Measurements from ENCODE around the gene ABCB1.

Gene ABCB1

GRCh38 chr7:87600130-87601124 lies at the start of gene ABCB1:
ABCB1 (minus strand) TSS chr7:87600884; CDS start chr7:87600184, 700 bp downstream.
- DNase-seq = no peak

- DNase-seq = no peak
These were observed 47.6 kb upstream of the ABCB1 start for GRCh38 chr7:87648316-87648715.

GRCh38 chr7:87645446-87645845 lies 44.8 kb upstream of the ABCB1 start:
- no peak for DNase-seq

GRCh38 chr7:87635921-87636320 lies 35.2 kb upstream of the ABCB1 start:
- no peak for DNase-seq

GRCh38 chr7:87628780-87629569 lies 28.3 kb upstream of the ABCB1 start:
- DNase-seq = no peak

GRCh38 chr7:87627634-87627994 lies 26.9 kb upstream of the ABCB1 start:
- DNase-seq = no peak

GRCh38 chr7:87625101-87625500 lies 24.4 kb upstream of the ABCB1 start:
- DNase-seq = no peak

GRCh38 chr7:87624628-87625027 lies 23.9 kb upstream of the ABCB1 start:
- no peak for DNase-seq

GRCh38 chr7:87615197-87615596 lies 14.5 kb upstream of the ABCB1 start:
- DNase-seq = no peak

GRCh38 chr7:87609916-87610315 lies 9.2 kb upstream of the ABCB1 start:
- DNase-seq = no peak

GRCh38 chr7:87608431-87608830 lies 7.7 kb upstream of the ABCB1 start:
- no peak for DNase-seq

- DNase-seq = no peak
These were observed 3.6 kb upstream of the ABCB1 start for GRCh38 chr7:87604264-87604663.

GRCh38 chr7:87599336-87599735 lies 1.3 kb downstream of the ABCB1 start:
- DNase-seq = no peak

- DNase-seq = no peak
These were observed 2.3 kb downstream of the ABCB1 start for GRCh38 chr7:87598234-87599009.

- DNase-seq = no peak
These were observed 4.0 kb downstream of the ABCB1 start for GRCh38 chr7:87596696-87597095.

- no peak for DNase-seq
These were observed 4.5 kb downstream of the ABCB1 start for GRCh38 chr7:87596136-87596535.

GRCh38 chr7:87592300-87592699 lies 8.4 kb downstream of the ABCB1 start:
- no peak for DNase-seq

- no peak for DNase-seq
These were observed 9.5 kb downstream of the ABCB1 start for GRCh38 chr7:87591211-87591610.

GRCh38 chr7:87590578-87590977 lies 10.1 kb downstream of the ABCB1 start:
- no peak for DNase-seq

GRCh38 chr7:87589631-87590030 lies 11.1 kb downstream of the ABCB1 start:
- DNase-seq = no peak

- DNase-seq = no peak
These were observed 19.0 kb downstream of the ABCB1 start for GRCh38 chr7:87581723-87582122.

GRCh38 chr7:87580636-87581035 lies 20.0 kb downstream of the ABCB1 start:
- no peak for DNase-seq

- DNase-seq = no peak
These were observed 25.2 kb downstream of the ABCB1 start for GRCh38 chr7:87575521-87575920.
